ENCODE results near the gene ESRRG.

Gene ESRRG

GRCh38 chr1:216723274-216723780 is at the start of gene ESRRG:
Gene ESRRG (minus strand): TSS chr1:216723429. CDS start chr1:216723299, 130 bp downstream.
- in situ Hi-C loops (cut with MboI; ENCODE audit: low pct_unique_long_range_greater_than_20kb, low sequenced_read_pairs), result no loop called here
- DNase-seq, result no peak

- in situ Hi-C loops (cut with MboI; ENCODE audit: low pct_unique_long_range_greater_than_20kb, low sequenced_read_pairs), result no loop called here
Measured at GRCh38 chr1:216771922-216772321, 48.7 kb upstream of the ESRRG start.

GRCh38 chr1:216766633-216767327 is 43.6 kb upstream of the ESRRG start:
- no peak for DNase-seq
- in situ Hi-C loops (cut with MboI; ENCODE audit: low pct_unique_long_range_greater_than_20kb, low sequenced_read_pairs), result no loop called here

More at GRCh38 chr1:216771922-216772321, 48.7 kb upstream of the ESRRG start:
- no peak for DNase-seq

- in situ Hi-C loops (cut with MboI; ENCODE audit: low pct_unique_long_range_greater_than_20kb, low sequenced_read_pairs), result no loop called here
- no peak for DNase-seq
Measured at GRCh38 chr1:216765346-216766300, 42.4 kb upstream of the ESRRG start.

GRCh38 chr1:216758161-216758560 is 34.9 kb upstream of the ESRRG start:
- no peak for DNase-seq
- in situ Hi-C loops (cut with MboI; ENCODE audit: low pct_unique_long_range_greater_than_20kb, low sequenced_read_pairs), result no loop called here

GRCh38 chr1:216757110-216757509 is 33.9 kb upstream of the ESRRG start:
- DNase-seq, result no peak
- in situ Hi-C loops (cut with MboI; ENCODE audit: low pct_unique_long_range_greater_than_20kb, low sequenced_read_pairs), result no loop called here

- in situ Hi-C loops (cut with MboI; ENCODE audit: low pct_unique_long_range_greater_than_20kb, low sequenced_read_pairs), result no loop called here
- no peak for DNase-seq
Measured at GRCh38 chr1:216750961-216751360, 27.7 kb upstream of the ESRRG start.

- DNase-seq, result peak; percentile 9
- in situ Hi-C loops (cut with MboI; ENCODE audit: low pct_unique_long_range_greater_than_20kb, low sequenced_read_pairs), result no loop called here
Measured at GRCh38 chr1:216750031-216750627, 26.9 kb upstream of the ESRRG start.

- in situ Hi-C loops (cut with MboI; ENCODE audit: low pct_unique_long_range_greater_than_20kb, low sequenced_read_pairs), result no loop called here
- DNase-seq, result no peak
Measured at GRCh38 chr1:216749232-216749631, 26.0 kb upstream of the ESRRG start.

GRCh38 chr1:216742625-216743024 is 19.4 kb upstream of the ESRRG start:
- in situ Hi-C loops (cut with MboI; ENCODE audit: low pct_unique_long_range_greater_than_20kb, low sequenced_read_pairs), result no loop called here
- DNase-seq, result no peak

GRCh38 chr1:216740331-216740730 is 17.1 kb upstream of the ESRRG start:
- no peak for DNase-seq
- in situ Hi-C loops (cut with MboI; ENCODE audit: low pct_unique_long_range_greater_than_20kb, low sequenced_read_pairs), result no loop called here

- DNase-seq, result no peak
- in situ Hi-C loops (cut with MboI; ENCODE audit: low pct_unique_long_range_greater_than_20kb, low sequenced_read_pairs), result no loop called here
Measured at GRCh38 chr1:216739793-216740192, 16.6 kb upstream of the ESRRG start.

- no peak for DNase-seq
- in situ Hi-C loops (cut with MboI; ENCODE audit: low pct_unique_long_range_greater_than_20kb, low sequenced_read_pairs), result no loop called here
Measured at GRCh38 chr1:216732121-216732520, 8.9 kb upstream of the ESRRG start.

GRCh38 chr1:216731562-216731961 is 8.3 kb upstream of the ESRRG start:
- DNase-seq, result no peak
- in situ Hi-C loops (cut with MboI; ENCODE audit: low pct_unique_long_range_greater_than_20kb, low sequenced_read_pairs), result no loop called here

- in situ Hi-C loops (cut with MboI; ENCODE audit: low pct_unique_long_range_greater_than_20kb, low sequenced_read_pairs), result no loop called here
- DNase-seq, result no peak
Measured at GRCh38 chr1:216726435-216726834, 3.2 kb upstream of the ESRRG start.

GRCh38 chr1:216722821-216723220 is 408 bp downstream of the ESRRG start:
- in situ Hi-C loops (cut with MboI; ENCODE audit: low pct_unique_long_range_greater_than_20kb, low sequenced_read_pairs), result no loop called here
- DNase-seq, result no peak

- in situ Hi-C loops (cut with MboI; ENCODE audit: low pct_unique_long_range_greater_than_20kb, low sequenced_read_pairs), result no loop called here
- DNase-seq, result no peak
Measured at GRCh38 chr1:216721863-216722262, 1.4 kb downstream of the ESRRG start.

GRCh38 chr1:216721062-216721461 is 2.2 kb downstream of the ESRRG start:
- DNase-seq, result no peak
- in situ Hi-C loops (cut with MboI; ENCODE audit: low pct_unique_long_range_greater_than_20kb, low sequenced_read_pairs), result no loop called here

GRCh38 chr1:216711712-216712111 is 11.5 kb downstream of the ESRRG start:
- in situ Hi-C loops (cut with MboI; ENCODE audit: low pct_unique_long_range_greater_than_20kb, low sequenced_read_pairs), result no loop called here
- no peak for DNase-seq

Data from KBM-7 (cell line).